Aorta (tissue), 5 donors: Measurements from ENCODE around the gene CDCA7L. TPM values are rescaled to one million over a fixed set of nuclear protein-coding genes. Genes with fewer than 3 reads are reported as not detected.

Experiments
- ATAC-seq: fragments of 200-7000 bp; cut with Tn5 transposase; one replicate; pipeline ENCODE4 v1.9.1; 2022; ENCODE audit warnings: moderate library complexity; ENCODE audit not compliant: low FRiP score
- DNase-seq, 2 donors: peaks; one replicate each; pipeline ENCODE4 v3.0.0-alpha.2; 2020
- H3K27ac ChIP-seq, 2 donors: one replicate each; pipeline ENCODE4 v1.5.1; 2013; ENCODE audit warnings: low read length in 2 of 2, mild to moderate bottlenecking in 2 of 2, moderate library complexity in 2 of 2, control low read depth in 1 of 2, inconsistent platforms in 1 of 2, low read depth in 1 of 2
- H3K27me3 ChIP-seq, 2 donors: one replicate each; pipeline ENCODE4 v1.6.1; 2013; ENCODE audit warnings: control low read depth in 1 of 2, low read length in 1 of 2, mild to moderate bottlenecking in 1 of 2, moderate library complexity in 1 of 2; ENCODE audit not compliant: insufficient read depth in 2 of 2, control insufficient read depth in 1 of 2
- H3K36me3 ChIP-seq, 2 donors: one replicate each; pipeline ENCODE4 v1.6.1; 2013; ENCODE audit warnings: control low read depth in 1 of 2, low read length in 1 of 2, mild to moderate bottlenecking in 1 of 2; ENCODE audit not compliant: insufficient read depth in 2 of 2, control insufficient read depth in 1 of 2
- H3K4me1 ChIP-seq, 2 donors: one replicate each; pipeline ENCODE4 v1.6.1; 2013; ENCODE audit warnings: low read length in 2 of 2, control low read depth in 1 of 2, mild to moderate bottlenecking in 1 of 2, moderate library complexity in 1 of 2; ENCODE audit not compliant: insufficient read depth in 2 of 2, control insufficient read depth in 1 of 2
- H3K4me3 ChIP-seq, 2 donors: one replicate each; pipeline ENCODE4 v1.5.1; 2013; ENCODE audit warnings: low read length in 2 of 2, control low read depth in 1 of 2, mild to moderate bottlenecking in 1 of 2
- H3K9me3 ChIP-seq: one replicate; pipeline ENCODE4 v1.6.1; 2013; ENCODE audit warnings: mild to moderate bottlenecking, low read length; ENCODE audit not compliant: control insufficient read depth
- WGBS, 2 donors: extraction: QIAGEN DNeasy Blood & Tissue Kit; methylation state at CpG; one replicate each; pipeline ENCODE4 v1.1.7; 2013; 5-methylcytosine and 5-hydroxymethylcytosine counted together
- intact Hi-C, 2 donors: fragments of 100-400 bp; cut with DNase I; formaldehyde crosslinking; loops; one replicate each; pipeline versions ENCODE4 v1.14.2 to v1.15.0; 2022
- long read RNA-seq, 2 donors: library from polyadenylated mRNA; unstranded; transcript quantifications; one replicate each; pipeline ENCODE4 v2.0.0, GENCODE V29; 2020 to 2021
- polyA plus RNA-seq, 2 donors: library from polyadenylated mRNA; stranded (reverse); fragments of 200-250 nt; gene quantifications; one replicate each; pipeline ENCODE4 v1.2.3, GENCODE V29; 2013
- total RNA-seq, 2 donors: library from RNA; stranded (reverse); fragmentation: NEBNext Ultra II Directional; extraction: Animal tissue kit (Norgen Biotek cat#: 25700); gene quantifications; one replicate each; pipeline ENCODE4 v1.2.1, GENCODE V29; 2021
- donor health status: healthy with polysubstance abuse.
- donor health status: Bipolar disorder and iron deficiency.
- donor health status: DM: no; HTN: no; CAD: no.
- donor health status: DM: no; HTN: no; CAD: no.
- donor health status: DM: yes; HTN: yes; CAD: no.

CDCA7L gene
- total RNA-seq (1 to 10 TPM; 4.9 to 7.2 TPM), polyA plus RNA-seq (1 to 10 TPM; 4.1 to 4.9 TPM)
- long read RNA-seq, donor 1, partial matches to known transcripts, result 1 of 13 reads
- long read RNA-seq, donor 1, other reads (novel, unspliced or antisense), result 7 of 13 reads
- long read RNA-seq, donor 2, partial matches to known transcripts, result 1 of 7 reads
- long read RNA-seq, donor 2, other reads (novel, unspliced or antisense), result 2 of 7 reads

- H3K9me3 ChIP-seq, result no peaks in the 10 kb centered on the region
- no peaks in the 10 kb centered on the region for H3K27me3 ChIP-seq
- H3K4me1 ChIP-seq, result no peaks in the 10 kb centered on the region
- WGBS, 2 donors, result 0 to 1% methylated on average over 78 to 83 of the region's 83 CpGs
- peak within 1 kb of the TSS in 1 of 2 donors; percentile 63 for H3K4me3 ChIP-seq
- intact Hi-C loops, result no loop called here
- peak; percentile 95 for ATAC-seq
- no peak within 1 kb of the TSS for H3K27ac ChIP-seq
- DNase-seq, result peak; percentile 80 to 85
- no peaks in the 10 kb centered on the region for H3K36me3 ChIP-seq
These were observed at the start of gene CDCA7L for GRCh38 chr7:21945454-21946221. TSS of gene CDCA7L (minus strand) at chr7:21945899. CDS start at chr7:21945804, 95 bp downstream.

DNA sequence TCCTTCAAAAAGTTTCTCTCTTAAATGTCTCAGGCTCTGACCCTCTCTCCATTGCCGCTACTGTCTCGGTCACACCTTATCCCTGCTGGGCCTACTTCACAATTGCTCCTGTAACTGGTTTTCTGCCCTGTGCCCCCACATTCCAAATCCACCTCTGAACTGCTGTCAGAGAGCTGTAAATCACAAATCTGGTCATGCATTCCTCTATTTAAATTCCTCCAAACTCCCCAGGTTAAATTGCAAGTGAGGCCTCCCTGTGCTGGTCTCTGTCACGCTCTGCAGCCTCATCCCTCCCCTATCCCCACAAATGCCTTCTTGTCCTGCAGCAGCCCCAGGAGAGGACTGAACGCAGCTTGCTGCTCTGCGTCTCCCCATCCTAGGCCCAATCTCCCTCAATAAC, 40.4 kb upstream of the CDCA7L start:
- DNase-seq (no peak), ATAC-seq (no peak)
- 85 to 86% methylated on average over 5 of the region's 5 CpGs for WGBS, 2 donors
- Histone ChIP-seq H3K4me1 (no peaks in the 10 kb centered on the region), H3K27ac (no peak overlapping the region), H3K36me3 (no peaks in the 10 kb centered on the region), H3K9me3 (no peaks in the 10 kb centered on the region), H3K4me3 (no peak overlapping the region), H3K27me3 (no peaks in the 10 kb centered on the region)
- intact Hi-C loops, result no loop called here

- no peaks in the 10 kb centered on the region for H3K9me3 ChIP-seq
- no peaks in the 10 kb centered on the region for H3K4me1 ChIP-seq
- WGBS, 2 donors, result 61 to 76% methylated on average over 2 of the region's 2 CpGs
- no peak overlapping the region for H3K27ac ChIP-seq
- no peaks in the 10 kb centered on the region for H3K36me3 ChIP-seq
- H3K4me3 ChIP-seq, result no peak overlapping the region
- H3K27me3 ChIP-seq, result no peaks in the 10 kb centered on the region
- ATAC-seq (no peak), DNase-seq (no peak)
- intact Hi-C loops, result no loop called here
These were observed 38.3 kb upstream of the CDCA7L start for GRCh38 chr7:21984042-21984441.

DNA sequence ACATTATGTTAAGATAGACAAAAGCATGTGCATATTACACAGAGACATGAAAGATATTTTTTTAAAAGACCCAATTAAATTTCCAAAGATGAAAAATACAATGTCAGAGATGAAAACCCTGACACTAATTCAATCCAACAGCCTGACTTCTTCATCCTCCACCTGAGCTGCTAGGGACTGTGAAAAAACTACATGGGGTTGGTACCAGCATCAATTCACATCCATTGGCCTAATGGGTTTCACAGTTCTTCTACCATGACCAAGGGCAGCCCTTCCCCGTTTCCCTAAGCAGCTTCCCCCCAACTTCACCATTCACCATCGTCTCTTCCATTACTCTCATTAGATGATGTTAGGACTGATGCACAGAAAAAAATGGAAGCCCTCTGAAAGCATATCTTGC, 37.4 kb upstream of the CDCA7L start:
- Histone ChIP-seq H3K4me3 (no peak overlapping the region), H3K27ac (no peak overlapping the region), H3K27me3 (no peaks in the 10 kb centered on the region), H3K4me1 (no peaks in the 10 kb centered on the region), H3K36me3 (no peaks in the 10 kb centered on the region), H3K9me3 (no peaks in the 10 kb centered on the region)
- ATAC-seq (no peak), DNase-seq (no peak)
- WGBS, 2 donors, result 85 to 94% methylated on average over 2 of the region's 2 CpGs
- intact Hi-C loops, result no loop called here

GRCh38 chr7:21981524-21981923, 35.8 kb upstream of the CDCA7L start:
- no peaks in the 10 kb centered on the region for H3K27me3 ChIP-seq
- H3K4me1 ChIP-seq, result no peaks in the 10 kb centered on the region
- no peak for DNase-seq
- H3K9me3 ChIP-seq, result no peaks in the 10 kb centered on the region
- no peak overlapping the region for H3K4me3 ChIP-seq
- intact Hi-C loops, result no loop called here
- no peak overlapping the region for H3K27ac ChIP-seq
- WGBS, 2 donors, result 66 to 78% methylated on average over 2 of the region's 2 CpGs
- ATAC-seq, result no peak
- H3K36me3 ChIP-seq, result no peaks in the 10 kb centered on the region

DNA sequence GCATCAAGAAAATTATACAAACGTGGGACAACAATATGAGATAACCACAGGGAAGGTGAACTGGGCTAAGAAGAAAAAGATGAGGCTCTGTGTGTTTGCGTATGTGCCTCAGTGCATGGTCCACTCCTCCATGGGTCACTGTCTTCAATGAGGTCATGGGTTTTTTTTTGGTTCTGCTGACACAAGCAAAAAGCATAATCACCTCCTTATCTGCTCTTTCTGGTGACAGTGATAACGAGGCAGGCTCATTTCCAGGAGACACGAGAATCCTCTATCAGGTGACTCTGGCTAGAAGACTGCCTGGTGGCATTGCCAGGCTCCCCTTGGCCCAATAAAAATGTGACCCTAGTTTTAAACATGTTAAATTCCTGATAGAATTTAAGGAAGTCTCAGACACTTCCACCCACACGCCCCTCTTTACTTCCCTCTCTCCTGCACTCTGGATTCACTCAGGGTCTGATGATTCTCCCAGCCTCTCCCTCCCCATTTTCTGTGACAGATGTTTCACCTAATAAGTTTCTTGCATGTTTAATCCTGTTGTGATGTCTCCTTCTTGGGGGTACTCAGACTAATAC, 35.3 kb upstream of the CDCA7L start:
- DNase-seq, result no peak
- ATAC-seq, result no peak
- Histone ChIP-seq H3K36me3 (no peaks in the 10 kb centered on the region), H3K27me3 (no peaks in the 10 kb centered on the region), H3K4me1 (no peaks in the 10 kb centered on the region), H3K27ac (no peak overlapping the region), H3K9me3 (no peaks in the 10 kb centered on the region), H3K4me3 (no peak overlapping the region)
- intact Hi-C loops, result no loop called here
- WGBS, 2 donors, result 66 to 67% methylated on average over 5 of the region's 5 CpGs

DNA sequence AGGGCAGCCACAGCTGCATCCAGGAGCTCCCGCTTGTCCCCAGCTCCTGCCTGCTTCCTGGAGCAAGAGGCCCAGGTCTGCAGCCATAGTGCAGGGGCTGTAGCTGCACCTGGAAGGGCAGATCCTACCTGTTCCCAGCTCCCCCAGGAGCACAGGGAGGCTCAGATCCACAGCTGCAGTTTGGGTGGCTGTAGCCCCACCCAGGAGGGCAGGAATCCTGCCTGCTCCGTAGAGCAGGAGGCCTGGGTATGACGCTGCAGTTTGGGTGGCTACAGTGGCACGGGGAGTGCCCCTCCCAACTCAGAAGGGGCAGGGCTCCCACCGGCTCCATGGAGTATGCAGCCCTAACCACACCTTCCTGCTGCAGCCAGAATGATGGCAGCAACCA, 26.7 kb upstream of the CDCA7L start:
- intact Hi-C loops, result no loop called here
- ATAC-seq (no peak), DNase-seq (no peak)
- Histone ChIP-seq H3K4me3 (no peak overlapping the region), H3K9me3 (peaks cover 2% of the 10 kb centered on the region), H3K27me3 (peaks cover 0 to 1% of the 10 kb centered on the region in 2 donors), H3K4me1 (no peaks in the 10 kb centered on the region), H3K27ac (no peak overlapping the region), H3K36me3 (no peaks in the 10 kb centered on the region)
- 67 to 68% methylated on average over 5 of the region's 5 CpGs for WGBS, 2 donors

DNA sequence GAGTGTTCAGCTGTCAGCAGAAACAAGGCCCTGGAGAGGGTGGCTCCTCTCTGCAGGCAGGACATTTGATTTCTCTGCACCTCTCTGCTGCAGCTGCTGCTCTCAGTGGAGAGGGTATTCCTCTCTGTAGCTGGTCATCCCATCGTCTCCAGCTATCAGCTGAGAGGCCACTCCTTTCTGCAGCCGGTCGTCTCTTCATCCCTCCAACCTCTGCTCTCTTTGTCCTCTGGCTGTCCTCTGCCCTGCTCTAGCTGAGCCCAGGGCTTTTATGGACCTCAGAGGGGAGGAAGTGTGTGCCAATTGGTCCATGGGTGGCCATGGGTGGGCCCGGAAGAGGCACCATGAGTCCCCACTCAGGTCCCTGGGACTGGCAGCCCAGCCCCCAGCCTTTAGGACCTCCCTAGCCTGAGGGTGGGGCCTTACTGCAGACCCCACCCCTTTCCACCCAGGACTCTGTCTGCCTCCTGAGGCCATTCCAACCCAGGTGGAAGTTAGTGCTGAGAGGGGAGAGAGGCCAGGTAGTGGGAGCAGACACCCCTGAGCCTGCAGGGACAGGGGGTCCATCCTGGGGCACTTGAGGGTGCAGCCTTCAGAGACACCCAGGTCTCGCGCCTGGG, 26.2 kb upstream of the CDCA7L start:
- WGBS, 2 donors, result 91 to 93% methylated on average over 6 of the region's 6 CpGs
- ATAC-seq, result no peak
- intact Hi-C loops, result no loop called here

More for the DNA sequence above, 26.2 kb upstream of the CDCA7L start:
- H3K4me3 ChIP-seq, result no peak overlapping the region
- peaks cover 0 to 1% of the 10 kb centered on the region in 2 donors for H3K27me3 ChIP-seq
- peaks cover 2% of the 10 kb centered on the region for H3K9me3 ChIP-seq
- H3K36me3 ChIP-seq, result no peaks in the 10 kb centered on the region
- H3K27ac ChIP-seq, result no peak overlapping the region
- no peaks in the 10 kb centered on the region for H3K4me1 ChIP-seq
- no peak for DNase-seq
